ENCODE data around the gene ADARB2.

The ADARB2 gene

GRCh38 chr10:1188558-1189135 lies 548.7 kb downstream of the ADARB2 start:
- DNase-seq (ENCODE audit: low read depth in 1 of 2, low spot score in 1 of 2), result no peak
- Histone ChIP-seq H3K27me3 (ENCODE audit: insufficient read depth, poor library complexity, severe bottlenecking) (no peaks in the 10 kb centered on the region), H3K4me3 (replicated peaks; ENCODE audit: insufficient read depth, low read length) (no peak overlapping the region), H3K27ac (replicated peaks) (no peak overlapping the region)
- no peak for TF ChIP-seq POLR2AphosphoS5 (IDR thresholded peaks at IDR 0.05; ENCODE audit: low read depth)
- TF ChIP-seq, protein P1, sequence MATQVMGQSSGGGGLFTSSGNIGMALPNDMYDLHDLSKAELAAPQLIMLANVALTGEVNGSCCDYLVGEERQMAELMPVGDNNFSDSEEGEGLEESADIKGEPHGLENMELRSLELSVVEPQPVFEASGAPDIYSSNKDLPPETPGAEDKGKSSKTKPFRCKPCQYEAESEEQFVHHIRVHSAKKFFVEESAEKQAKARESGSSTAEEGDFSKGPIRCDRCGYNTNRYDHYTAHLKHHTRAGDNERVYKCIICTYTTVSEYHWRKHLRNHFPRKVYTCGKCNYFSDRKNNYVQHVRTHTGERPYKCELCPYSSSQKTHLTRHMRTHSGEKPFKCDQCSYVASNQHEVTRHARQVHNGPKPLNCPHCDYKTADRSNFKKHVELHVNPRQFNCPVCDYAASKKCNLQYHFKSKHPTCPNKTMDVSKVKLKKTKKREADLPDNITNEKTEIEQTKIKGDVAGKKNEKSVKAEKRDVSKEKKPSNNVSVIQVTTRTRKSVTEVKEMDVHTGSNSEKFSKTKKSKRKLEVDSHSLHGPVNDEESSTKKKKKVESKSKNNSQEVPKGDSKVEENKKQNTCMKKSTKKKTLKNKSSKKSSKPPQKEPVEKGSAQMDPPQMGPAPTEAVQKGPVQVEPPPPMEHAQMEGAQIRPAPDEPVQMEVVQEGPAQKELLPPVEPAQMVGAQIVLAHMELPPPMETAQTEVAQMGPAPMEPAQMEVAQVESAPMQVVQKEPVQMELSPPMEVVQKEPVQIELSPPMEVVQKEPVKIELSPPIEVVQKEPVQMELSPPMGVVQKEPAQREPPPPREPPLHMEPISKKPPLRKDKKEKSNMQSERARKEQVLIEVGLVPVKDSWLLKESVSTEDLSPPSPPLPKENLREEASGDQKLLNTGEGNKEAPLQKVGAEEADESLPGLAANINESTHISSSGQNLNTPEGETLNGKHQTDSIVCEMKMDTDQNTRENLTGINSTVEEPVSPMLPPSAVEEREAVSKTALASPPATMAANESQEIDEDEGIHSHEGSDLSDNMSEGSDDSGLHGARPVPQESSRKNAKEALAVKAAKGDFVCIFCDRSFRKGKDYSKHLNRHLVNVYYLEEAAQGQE (IDR thresholded peaks at IDR 0.05; ENCODE audit: insufficient replicate concordance, low read depth), result no peak
- no peak for TF ChIP-seq SPI1 (IDR thresholded peaks at IDR 0.05; ENCODE audit: borderline replicate concordance, low read depth)
- TF ChIP-seq GABPA (IDR thresholded peaks at IDR 0.05; ENCODE audit: low read depth), result no peak
- TF ChIP-seq CTCF (IDR thresholded peaks at IDR 0.05; ENCODE audit: insufficient read depth, low read length), result no peak

- TF ChIP-seq GABPA (IDR thresholded peaks at IDR 0.05; ENCODE audit: low read depth) (no peak), SPI1 (IDR thresholded peaks at IDR 0.05; ENCODE audit: borderline replicate concordance, low read depth) (no peak), CTCF (IDR thresholded peaks at IDR 0.05; ENCODE audit: insufficient read depth, low read length) (no peak), POLR2AphosphoS5 (IDR thresholded peaks at IDR 0.05; ENCODE audit: low read depth) (no peak)
- TF ChIP-seq, protein P1 (IDR thresholded peaks at IDR 0.05; ENCODE audit: insufficient replicate concordance, low read depth), result no peak
- Histone ChIP-seq H3K4me3 (replicated peaks; ENCODE audit: insufficient read depth, low read length) (no peak overlapping the region), H3K27ac (replicated peaks) (no peak overlapping the region), H3K27me3 (ENCODE audit: insufficient read depth, poor library complexity, severe bottlenecking) (no peaks in the 10 kb centered on the region)
- no peak for DNase-seq (ENCODE audit: low read depth in 1 of 2, low spot score in 1 of 2)
These were observed 549.3 kb downstream of the ADARB2 start for GRCh38 chr10:1187855-1188557.

DNA sequence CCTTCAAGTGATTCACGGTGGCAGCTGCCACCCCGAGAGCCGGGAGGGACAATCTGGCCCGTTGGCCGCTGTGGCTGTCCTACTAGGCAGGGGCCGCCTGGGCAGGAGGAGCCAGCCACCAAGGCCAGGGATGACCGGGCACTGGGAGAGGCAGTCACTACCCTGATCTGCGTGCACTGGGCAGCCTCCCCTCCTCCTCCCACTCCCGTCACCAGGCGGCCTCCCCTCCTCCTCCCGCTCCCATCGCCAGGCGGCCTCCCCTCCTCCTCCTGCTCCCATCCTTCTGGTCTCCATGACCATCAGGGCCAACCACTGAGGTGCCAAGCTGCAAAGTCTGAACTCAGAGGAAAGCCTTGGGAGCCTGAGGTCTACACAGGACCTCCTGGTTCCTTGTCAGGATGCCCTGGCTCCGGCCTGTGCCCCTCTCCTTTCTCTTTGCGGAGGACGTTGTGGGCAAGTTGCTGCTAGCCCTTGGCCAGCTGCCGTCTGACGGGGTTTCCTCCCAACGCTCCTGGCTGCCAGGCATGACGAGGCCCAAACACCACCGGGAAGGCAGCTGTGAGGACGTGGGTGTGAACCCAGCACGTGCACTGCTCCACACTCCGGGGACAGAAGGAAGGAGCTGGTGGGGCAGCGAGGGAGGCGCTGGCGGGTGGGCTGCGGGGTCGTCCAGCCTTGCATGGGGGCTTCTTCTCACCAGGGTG lies 550.0 kb downstream of the ADARB2 start:
- TF ChIP-seq POLR2AphosphoS5 (IDR thresholded peaks at IDR 0.05; ENCODE audit: low read depth) (no peak), SPI1 (IDR thresholded peaks at IDR 0.05; ENCODE audit: borderline replicate concordance, low read depth) (no peak), GABPA (IDR thresholded peaks at IDR 0.05; ENCODE audit: low read depth) (no peak), CTCF (IDR thresholded peaks at IDR 0.05; ENCODE audit: insufficient read depth, low read length) (no peak)
- TF ChIP-seq, protein P1 (IDR thresholded peaks at IDR 0.05; ENCODE audit: insufficient replicate concordance, low read depth), result no peak
- no peak overlapping the region for H3K4me3 ChIP-seq (replicated peaks; ENCODE audit: insufficient read depth, low read length)
- no peak overlapping the region for H3K27ac ChIP-seq (replicated peaks)
- H3K27me3 ChIP-seq (ENCODE audit: insufficient read depth, poor library complexity, severe bottlenecking), result no peaks in the 10 kb centered on the region
- DNase-seq (ENCODE audit: low read depth in 1 of 2, low spot score in 1 of 2), result no peak

All from HL-60 (cell line).